Right atrium auricular region (tissue), 2 donors: Measurements from ENCODE around the gene EVC. TPM values are rescaled to one million over a fixed set of nuclear protein-coding genes. Genes with fewer than 3 reads are reported as not detected.

Experiments used
- DNase-seq: peaks from one replicate; pipeline ENCODE4 v3.0.0-alpha.2; 2019; ENCODE audit warnings: low spot score
- H3K27ac ChIP-seq, 2 donors: fragments of 200-600 bp; sonication (generic); 1 replicate in 1 of 2; 2 replicates in 1 of 2; pipeline ENCODE4 v1.5.1; 2016 to 2019
- H3K27me3 ChIP-seq, 2 donors: fragments of 200-600 bp; sonication (generic); one replicate each; pipeline versions ENCODE4 v1.5.1 to v1.6.0; 2017 to 2019
- H3K36me3 ChIP-seq: fragments of 200-600 bp; sonication (generic); one replicate; pipeline ENCODE4 v1.5.1; 2016
- H3K4me1 ChIP-seq, 2 donors: fragments of 200-600 bp; sonication (generic); one replicate each; pipeline versions ENCODE4 v1.5.1 to v1.6.0; 2017 to 2019
- H3K4me3 ChIP-seq, 2 donors: fragments of 200-600 bp; sonication (generic); 1 replicate in 1 of 2; 2 replicates in 1 of 2; pipeline ENCODE4 v1.5.1; 2017 to 2019; ENCODE audit warnings: mild to moderate bottlenecking in 1 of 2, moderate library complexity in 1 of 2
- H3K9me3 ChIP-seq, 2 donors: fragments of 200-600 bp; sonication (generic); one replicate each; pipeline ENCODE4 v1.5.1; 2019
- CTCF ChIP-seq, 2 donors: fragments of 200-600 bp; sonication (generic); IDR thresholded peaks; one replicate each; pipeline ENCODE4 v1.5.1; 2019; ENCODE audit warnings: antibody characterized with exemption in 2 of 2
- total RNA-seq, 2 donors: library from RNA; depleted of rRNA; stranded (reverse); fragments of >200 nt; gene quantifications; one replicate each; pipeline ENCODE4 v1.1.0, GENCODE V29; 2016

Gene EVC
- total RNA-seq, 2 donors from 2014 or later = 8.6 to 14.1 TPM

- Histone ChIP-seq H3K36me3 (peaks cover 37% of the 10 kb centered on the region), H3K27me3 (no peaks in the 10 kb centered on the region), H3K4me3 (no peak overlapping the region), H3K9me3 (peaks cover 0 to 9% of the 10 kb centered on the region in 2 donors), H3K4me1 (no peaks in the 10 kb centered on the region), H3K27ac (no peak overlapping the region)
- TF ChIP-seq CTCF (IDR thresholded peaks at IDR 0.05) = no peak
- no peak for DNase-seq
These were observed 102.9 kb downstream of the EVC start for GRCh38 chr4:5813882-5814255.

- Histone ChIP-seq H3K4me1 (no peaks in the 10 kb centered on the region), H3K9me3 (peaks cover 0 to 9% of the 10 kb centered on the region in 2 donors), H3K4me3 (no peak overlapping the region), H3K36me3 (peaks cover 32% of the 10 kb centered on the region), H3K27me3 (no peaks in the 10 kb centered on the region), H3K27ac (no peak overlapping the region)
- DNase-seq = no peak
- no peak for TF ChIP-seq CTCF (IDR thresholded peaks at IDR 0.05)
These were observed 103.4 kb downstream of the EVC start for GRCh38 chr4:5814421-5814820.

- Histone ChIP-seq H3K4me3 (no peak overlapping the region), H3K27me3 (no peaks in the 10 kb centered on the region), H3K9me3 (peaks cover 0 to 3% of the 10 kb centered on the region in 2 donors), H3K27ac (no peak overlapping the region), H3K4me1 (no peaks in the 10 kb centered on the region), H3K36me3 (peaks cover 27% of the 10 kb centered on the region)
- no peak for TF ChIP-seq CTCF (IDR thresholded peaks at IDR 0.05)
- no peak for DNase-seq
These were observed 104.6 kb downstream of the EVC start for GRCh38 chr4:5815641-5816040.

- Histone ChIP-seq H3K4me3 (no peak overlapping the region), H3K36me3 (peaks cover 28% of the 10 kb centered on the region), H3K27ac (no peak overlapping the region), H3K4me1 (no peaks in the 10 kb centered on the region), H3K9me3 (no peaks in the 10 kb centered on the region), H3K27me3 (no peaks in the 10 kb centered on the region)
- TF ChIP-seq CTCF (IDR thresholded peaks at IDR 0.05) = no peak
- DNase-seq = no peak
These were observed 105.1 kb downstream of the EVC start for GRCh38 chr4:5816101-5816500.

- TF ChIP-seq CTCF (IDR thresholded peaks at IDR 0.05) = no peak
- no peaks in the 10 kb centered on the region for H3K27me3 ChIP-seq
- H3K9me3 ChIP-seq = no peaks in the 10 kb centered on the region
- no peaks in the 10 kb centered on the region for H3K4me1 ChIP-seq
- H3K4me3 ChIP-seq = no peak overlapping the region
- H3K27ac ChIP-seq = no peak overlapping the region
- H3K36me3 ChIP-seq = peaks cover 23% of the 10 kb centered on the region
- no peak for DNase-seq
These were observed 105.9 kb downstream of the EVC start for GRCh38 chr4:5816851-5817375.

GRCh38 chr4:5821665-5822358 is 110.8 kb downstream of the EVC start:
- Histone ChIP-seq H3K9me3 (no peaks in the 10 kb centered on the region), H3K4me3 (no peak overlapping the region), H3K4me1 (peaks cover 0 to 2% of the 10 kb centered on the region in 2 donors), H3K27ac (no peak overlapping the region), H3K36me3 (peaks cover 16% of the 10 kb centered on the region), H3K27me3 (no peaks in the 10 kb centered on the region)
- TF ChIP-seq CTCF (IDR thresholded peaks at IDR 0.05) = peak; percentile 17 to 59
- DNase-seq = no peak
